ENCODE measurements around the gene SLC35G4.
A peak's percentile ranks its signal among the peaks of the same experiment; 100 is the strongest.
"Not testable (repeated sequence)": the region's sequence is repeated elsewhere in the genome, so short reads cannot be mapped to it uniquely, and the experiment has no call there.

The SLC35G4 gene

DNA sequence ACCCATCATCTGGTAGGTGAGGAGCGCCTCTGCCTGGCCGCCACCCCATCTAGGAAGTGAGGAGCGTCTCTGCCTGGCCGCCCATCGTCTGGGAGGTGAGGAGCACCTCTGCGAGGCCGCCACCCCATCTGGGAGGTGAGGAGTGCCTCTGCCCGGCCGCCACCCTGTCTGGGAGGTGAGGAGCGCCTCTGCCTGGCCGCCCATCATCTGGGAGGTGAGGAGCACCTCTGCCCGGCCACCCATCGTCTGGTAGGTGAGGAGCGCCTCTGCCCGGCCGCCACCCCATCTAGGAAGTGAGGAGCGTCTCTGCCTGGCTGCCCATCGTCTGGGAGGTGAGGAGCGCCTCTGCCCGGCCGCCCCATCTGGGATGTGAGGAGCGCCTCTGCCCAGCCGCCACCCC is 4.2 kb downstream of the SLC35G4 start:
- DNase-seq (ENCODE audit: low read depth in 2 of 2), result not testable (repeated sequence)

DNA sequence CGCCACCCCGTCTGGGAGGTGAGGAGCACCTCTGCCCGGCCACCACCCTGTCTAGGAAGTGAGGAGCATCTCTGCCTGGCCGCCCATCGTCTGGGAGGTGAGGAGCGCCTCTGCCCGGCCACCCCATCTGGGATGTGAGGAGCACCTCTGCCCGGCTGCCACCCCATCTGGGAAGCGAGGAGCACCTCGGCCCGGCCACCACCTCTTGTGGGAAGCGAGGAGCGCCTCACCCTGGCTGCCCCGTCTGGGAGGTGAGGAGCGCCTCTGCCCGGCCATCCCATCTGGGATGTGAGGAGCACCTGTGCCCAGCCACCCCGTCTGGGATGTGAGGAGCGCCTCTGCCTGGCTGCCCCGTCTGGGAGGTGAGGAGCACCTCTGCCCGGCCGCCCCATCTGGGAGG is 4.6 kb downstream of the SLC35G4 start:
- not testable (repeated sequence) for DNase-seq (ENCODE audit: low read depth in 2 of 2)

DNA sequence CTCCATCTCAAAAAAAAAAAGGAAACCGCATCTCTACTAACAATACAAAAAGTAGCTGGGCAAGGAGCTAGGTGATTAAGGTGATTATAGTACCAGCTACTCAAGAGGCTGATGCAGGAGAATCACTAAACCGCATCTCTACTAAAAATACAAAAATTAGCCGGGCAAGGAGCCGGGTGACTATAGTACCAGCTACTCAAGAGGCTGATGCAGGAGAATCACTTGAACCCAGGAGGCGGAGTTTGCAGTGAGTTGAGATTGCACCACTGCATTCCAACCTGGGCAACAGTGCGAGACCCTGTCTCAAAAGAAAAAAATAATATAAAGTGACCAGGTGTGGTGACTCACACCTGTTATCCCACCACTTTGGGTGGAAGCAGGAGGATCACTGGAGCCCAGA is 5.6 kb downstream of the SLC35G4 start:
- DNase-seq (ENCODE audit: low read depth in 2 of 2), result not testable (repeated sequence)

DNA sequence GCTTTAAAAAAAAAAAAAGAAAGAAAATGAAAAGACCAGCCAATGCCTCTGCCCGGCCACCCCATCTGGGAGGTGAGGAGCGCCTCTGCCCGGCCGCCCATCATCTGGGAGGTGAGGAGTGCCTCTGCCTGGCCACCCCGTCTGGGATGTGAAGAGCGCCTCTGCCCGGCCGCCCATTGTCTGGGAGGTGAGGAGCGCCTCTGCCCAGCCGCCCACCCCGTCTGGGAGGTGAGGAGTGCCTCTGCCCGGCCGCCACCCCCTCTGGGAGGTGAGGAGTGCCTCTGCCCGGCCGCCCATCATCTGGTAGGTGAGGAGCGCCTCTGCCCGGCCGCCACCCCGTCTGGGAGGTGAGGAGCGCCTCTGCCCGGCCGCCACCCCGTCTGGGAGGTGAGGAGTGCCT is 37.9 kb downstream of the SLC35G4 start:
- not testable (repeated sequence) for DNase-seq (ENCODE audit: low read depth in 2 of 2)

DNA sequence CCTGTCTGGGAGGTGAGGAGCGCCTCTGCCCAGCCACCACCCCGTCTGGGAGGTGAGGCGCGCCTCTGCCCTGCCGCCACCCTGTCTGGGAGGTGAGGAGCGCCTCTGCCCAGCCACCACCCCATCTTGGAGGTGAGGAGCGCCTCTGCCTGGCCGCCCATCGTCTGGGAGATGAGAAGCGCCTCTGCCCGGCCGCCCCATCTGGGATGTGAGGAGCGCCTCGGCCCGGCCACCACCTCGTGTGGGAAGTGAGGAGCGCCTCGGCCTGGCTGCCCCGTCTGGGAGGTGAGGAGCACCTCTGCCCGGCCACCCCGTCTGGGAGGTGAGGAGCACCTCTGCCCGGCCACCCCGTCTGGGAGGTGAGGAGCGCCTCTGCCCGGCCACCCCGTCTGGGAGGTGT is 38.4 kb downstream of the SLC35G4 start:
- not testable (repeated sequence) for DNase-seq (ENCODE audit: low read depth in 2 of 2)

DNA sequence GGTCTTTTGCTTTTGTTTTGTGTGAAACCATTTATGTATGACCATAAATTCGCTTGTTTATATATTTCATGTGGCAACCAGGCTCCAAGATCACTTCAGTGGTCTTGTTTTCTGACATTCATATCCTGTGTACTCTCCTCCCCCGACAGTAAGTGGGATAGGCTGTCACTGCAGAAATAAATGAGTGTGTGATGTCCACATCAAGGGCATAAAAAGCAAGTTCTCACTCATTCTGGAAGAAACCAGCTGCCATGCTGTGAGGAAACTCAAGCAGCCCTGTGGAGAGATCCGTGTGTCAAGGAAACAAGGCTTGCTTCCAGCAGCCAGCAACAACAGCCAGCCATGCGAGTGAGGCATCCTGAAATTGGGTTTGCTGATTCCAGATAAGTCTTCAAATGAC is 40.4 kb downstream of the SLC35G4 start:
- no peak for DNase-seq (ENCODE audit: low read depth in 2 of 2)

DNA sequence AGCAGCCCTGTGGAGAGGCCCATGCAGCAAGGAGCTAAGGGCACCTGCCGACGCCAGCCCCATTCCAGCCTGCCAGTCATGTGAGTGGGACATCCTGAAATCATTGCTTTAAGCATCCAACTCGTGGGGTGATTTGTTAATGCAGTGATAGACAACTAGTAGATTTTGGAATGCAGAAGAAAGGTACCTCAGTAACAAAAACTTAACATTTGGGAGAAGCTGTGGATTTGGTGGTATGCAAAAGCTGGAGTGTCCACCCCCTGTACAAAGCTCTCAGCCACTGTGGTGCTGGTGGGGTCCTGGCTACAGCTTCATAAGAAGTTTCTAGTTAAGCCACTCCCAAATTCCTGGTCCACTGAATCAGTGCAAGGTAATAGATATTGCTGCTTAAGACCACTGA is 42.5 kb downstream of the SLC35G4 start:
- no peak for DNase-seq (ENCODE audit: low read depth in 2 of 2)

DNA sequence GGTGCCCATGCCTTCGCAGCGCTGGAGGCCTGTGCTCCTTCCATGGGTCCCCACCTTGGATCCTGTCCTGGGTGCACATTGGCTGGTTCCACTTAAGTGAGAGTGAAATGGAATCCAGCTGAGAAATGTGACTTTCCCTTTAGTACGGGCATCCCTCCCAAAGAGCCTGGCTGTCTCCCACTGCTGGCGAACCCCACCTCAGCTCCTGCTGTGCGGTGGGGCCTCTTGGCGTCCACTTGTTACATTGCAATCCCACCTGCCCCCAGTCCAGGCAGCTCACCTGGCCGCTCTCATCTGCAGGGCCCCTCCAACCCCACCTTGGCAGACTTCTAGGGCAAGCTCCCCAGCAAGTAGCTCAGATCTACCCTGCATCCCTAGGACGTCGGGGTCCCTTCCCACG is 44.1 kb downstream of the SLC35G4 start:
- DNase-seq (ENCODE audit: low read depth in 2 of 2), result no peak

DNA sequence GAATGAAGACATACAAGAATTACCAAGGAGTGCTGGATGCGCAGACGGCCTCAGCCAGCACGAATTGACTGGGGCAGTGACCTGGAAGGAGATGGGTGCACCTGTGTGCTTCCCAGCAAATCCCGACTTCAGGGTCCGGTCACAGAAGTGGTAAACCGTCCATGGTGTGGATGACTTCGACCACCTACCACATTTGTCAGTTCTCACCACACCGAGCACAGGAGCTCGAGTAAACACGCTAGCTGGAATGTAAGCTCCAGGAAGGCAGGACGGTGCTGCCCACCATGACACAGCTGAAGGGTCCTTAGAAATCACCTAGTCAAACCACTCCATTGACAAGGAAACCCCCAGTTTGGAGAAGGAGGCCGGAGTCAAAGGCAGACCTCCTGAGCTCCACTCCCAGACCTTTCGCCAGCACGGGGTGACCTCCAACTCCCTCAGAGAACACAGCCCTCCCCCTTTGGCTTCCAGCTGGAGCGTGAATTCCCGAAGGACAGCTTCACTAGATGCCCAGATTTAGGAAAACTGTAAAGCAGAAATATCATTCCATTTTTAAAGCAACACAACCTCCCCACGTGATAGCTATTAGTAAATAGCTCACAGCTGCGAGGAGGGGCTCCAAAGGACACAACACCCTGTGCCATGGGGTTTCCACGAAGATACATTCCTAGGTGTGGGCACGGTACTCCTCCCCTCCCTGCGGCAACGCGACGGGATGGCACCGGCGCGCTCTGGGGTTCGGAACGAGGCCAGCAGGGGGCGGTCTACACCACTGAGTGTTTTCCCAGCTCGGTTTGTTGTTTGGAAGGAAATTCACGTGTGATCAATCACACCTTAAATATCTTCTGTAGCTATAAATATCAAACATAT is 45.6 kb downstream of the SLC35G4 start:
- DNase-seq (ENCODE audit: low read depth in 2 of 2), result peak; percentile 41 to 45

DNA sequence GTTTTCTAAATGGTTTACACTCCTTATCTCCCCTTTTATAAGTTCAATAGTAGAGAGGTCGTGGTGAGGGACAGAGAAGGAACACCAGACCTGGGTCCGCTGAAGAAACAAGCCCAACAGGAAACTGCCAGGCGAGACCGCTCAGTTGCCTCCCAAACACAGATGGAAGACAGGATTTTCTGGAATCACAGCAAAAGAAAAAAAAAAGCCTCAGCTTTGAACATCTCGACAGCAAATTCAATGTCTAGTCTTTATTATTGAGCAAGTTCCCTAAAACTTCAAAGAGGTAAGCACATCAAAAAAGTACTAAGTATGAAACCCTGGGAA is 46.2 kb downstream of the SLC35G4 start:
- no peak for DNase-seq (ENCODE audit: low read depth in 2 of 2)

DNA sequence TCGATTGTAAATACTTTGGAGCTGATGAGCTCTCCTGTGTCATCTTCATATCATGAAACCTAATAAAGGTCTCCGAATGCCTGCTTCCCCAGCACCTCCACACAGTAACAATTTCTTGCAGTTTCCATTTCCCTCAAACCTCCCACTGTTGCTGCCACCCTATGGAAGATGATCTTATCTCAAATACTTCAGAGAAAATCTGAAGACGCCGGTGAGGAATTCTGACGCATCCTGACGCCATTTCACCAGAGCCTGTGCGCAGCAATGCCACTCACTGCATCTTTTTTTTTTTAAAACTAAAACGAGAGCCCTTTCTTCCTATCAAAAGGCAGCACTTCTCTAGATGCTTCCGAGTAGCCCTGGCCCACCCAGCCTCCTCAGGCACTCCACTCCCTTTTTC is 47.8 kb downstream of the SLC35G4 start:
- no peak for DNase-seq (ENCODE audit: low read depth in 2 of 2)

DNA sequence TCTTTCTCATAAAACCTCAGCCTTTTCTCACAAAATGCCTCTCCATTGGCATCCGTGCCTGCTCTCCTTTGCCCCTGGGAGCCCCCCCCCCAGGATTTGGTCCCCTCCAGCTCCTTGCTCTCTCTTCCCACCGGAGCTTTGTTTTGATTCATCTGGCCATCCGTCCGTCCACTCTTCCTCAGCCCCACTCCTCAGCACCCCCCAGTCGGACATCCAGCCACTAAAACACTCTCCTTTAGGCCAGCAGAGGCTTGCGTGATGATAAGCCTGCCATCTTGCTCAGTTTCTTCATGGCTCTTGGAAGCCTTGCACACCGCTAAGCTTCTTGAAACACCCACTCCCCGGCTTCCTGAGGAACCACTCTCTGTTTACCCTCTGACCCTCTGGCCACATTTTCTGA is 48.2 kb downstream of the SLC35G4 start:
- DNase-seq (ENCODE audit: low read depth in 2 of 2), result no peak

DNA sequence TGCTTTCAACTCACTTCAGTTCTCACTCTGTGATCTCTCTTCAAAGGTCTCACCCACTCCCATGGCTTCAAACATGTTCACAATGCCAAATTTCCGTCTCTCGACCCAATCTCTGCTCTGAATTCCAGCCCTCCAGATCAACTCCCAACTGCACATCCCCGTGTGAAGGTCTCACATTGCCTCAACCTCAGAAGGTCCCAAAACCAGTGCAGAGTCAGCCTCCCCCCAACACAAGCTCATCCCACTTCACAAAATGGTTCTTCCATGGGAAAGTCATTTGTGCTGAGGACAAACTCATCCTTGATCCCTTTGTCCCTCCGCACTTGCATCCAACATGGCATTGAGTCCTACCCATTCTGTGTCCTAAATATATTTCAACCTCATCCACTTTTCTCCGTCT is 48.6 kb downstream of the SLC35G4 start:
- DNase-seq (ENCODE audit: low read depth in 2 of 2), result no peak

DNA sequence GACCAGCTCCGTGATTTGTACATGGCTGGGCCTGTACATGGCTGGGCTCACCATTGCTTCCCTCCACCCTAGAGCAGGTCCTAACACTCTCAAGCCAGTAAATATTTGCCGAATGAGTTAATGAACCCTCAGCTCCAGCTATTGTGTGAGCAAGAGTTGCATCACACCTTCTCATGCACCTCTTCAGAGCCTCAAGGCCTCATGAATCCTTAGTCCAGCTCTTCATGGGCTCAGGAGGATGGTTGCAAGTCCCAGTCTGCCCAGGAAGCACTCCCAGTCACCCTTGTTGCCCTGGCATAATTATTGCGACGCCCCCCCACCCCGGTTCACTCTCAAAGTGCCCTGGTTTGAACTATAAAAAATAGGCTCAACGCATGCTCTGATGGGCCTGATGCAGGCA is 49.6 kb downstream of the SLC35G4 start:
- DNase-seq (ENCODE audit: low read depth in 2 of 2), result no peak
